C4-2B (cell line): ENCODE measurements around the gene ECT2L.

Experiments
- ZFX ChIP-seq: fragments of 450-650 bp; IDR thresholded peaks from 2 replicates; pipeline ENCODE4 v1.6.1; 2017
- TF ChIP-seq, protein P1 (sequence below): fragments of 450-650 bp; conservative IDR thresholded peaks from 2 replicates; pipeline ENCODE4 v1.5.1; 2017; ENCODE audit warnings: mild to moderate bottlenecking

DNA sequence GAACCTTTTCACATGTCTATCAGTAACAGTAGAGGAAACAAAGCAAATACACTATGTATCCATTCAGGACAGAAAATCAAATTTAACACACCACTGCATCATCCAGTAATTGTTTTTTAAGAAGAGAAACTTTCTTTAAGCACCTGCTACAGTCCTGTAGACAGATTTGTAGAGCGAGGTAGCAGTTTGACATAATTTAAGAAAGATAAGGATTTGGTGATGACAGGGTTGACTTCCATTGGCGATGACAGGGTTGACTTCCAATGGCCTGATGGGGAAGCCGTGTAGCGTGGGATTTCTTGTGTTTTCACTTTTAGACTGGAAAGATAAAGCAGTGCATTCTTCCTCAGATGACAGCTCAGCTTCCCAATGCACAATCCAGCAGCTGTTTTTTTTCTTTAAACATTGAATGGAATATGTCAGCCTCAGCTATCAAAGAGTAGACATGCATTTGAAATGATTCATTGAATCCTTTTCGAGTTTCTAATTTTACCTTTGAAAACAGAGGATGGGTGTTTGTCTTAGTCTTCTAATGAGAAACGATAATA is 68.5 kb downstream of the ECT2L start:
- TF ChIP-seq, protein P1, sequence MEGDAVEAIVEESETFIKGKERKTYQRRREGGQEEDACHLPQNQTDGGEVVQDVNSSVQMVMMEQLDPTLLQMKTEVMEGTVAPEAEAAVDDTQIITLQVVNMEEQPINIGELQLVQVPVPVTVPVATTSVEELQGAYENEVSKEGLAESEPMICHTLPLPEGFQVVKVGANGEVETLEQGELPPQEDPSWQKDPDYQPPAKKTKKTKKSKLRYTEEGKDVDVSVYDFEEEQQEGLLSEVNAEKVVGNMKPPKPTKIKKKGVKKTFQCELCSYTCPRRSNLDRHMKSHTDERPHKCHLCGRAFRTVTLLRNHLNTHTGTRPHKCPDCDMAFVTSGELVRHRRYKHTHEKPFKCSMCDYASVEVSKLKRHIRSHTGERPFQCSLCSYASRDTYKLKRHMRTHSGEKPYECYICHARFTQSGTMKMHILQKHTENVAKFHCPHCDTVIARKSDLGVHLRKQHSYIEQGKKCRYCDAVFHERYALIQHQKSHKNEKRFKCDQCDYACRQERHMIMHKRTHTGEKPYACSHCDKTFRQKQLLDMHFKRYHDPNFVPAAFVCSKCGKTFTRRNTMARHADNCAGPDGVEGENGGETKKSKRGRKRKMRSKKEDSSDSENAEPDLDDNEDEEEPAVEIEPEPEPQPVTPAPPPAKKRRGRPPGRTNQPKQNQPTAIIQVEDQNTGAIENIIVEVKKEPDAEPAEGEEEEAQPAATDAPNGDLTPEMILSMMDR, result no peak
- TF ChIP-seq ZFX, result no peak
